ENCODE results near the gene NOD2. TPM values are rescaled to one million over a fixed set of nuclear protein-coding genes. Genes with fewer than 3 reads are reported as not detected.

The NOD2 gene
- total RNA-seq, 1 experiment from 2014 or later: 0.07 TPM

DNA sequence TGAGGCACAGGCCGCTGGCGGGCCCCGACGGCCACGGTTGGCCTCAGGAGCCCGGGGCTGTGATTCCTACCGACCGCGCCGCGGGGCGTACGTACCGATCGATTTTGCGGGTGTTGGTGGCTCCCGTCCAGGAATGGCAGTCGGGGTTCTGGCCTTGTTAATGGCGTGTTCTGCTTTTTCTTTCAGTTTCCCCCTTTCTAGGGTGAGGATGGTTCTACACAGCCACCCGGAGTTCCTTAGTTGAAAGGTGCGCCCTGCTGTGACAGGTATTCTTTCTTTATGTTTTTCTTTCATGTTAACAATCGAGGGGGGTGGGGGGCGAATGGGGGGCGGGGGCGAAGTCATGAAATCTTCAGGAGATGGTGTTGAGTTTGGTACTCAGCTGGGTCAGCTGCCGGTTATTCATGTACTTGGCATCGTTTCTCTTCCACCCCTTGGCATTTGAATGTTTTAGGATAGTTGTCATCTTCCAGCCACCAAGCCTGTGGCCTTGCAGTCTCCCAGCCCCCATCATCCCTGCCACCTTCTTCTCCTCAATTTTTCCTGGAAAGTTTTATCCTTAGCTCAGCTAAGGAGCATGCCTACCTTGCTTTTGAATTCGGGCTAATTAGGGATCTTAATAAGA is 49.3 kb downstream of the NOD2 start:
- Histone ChIP-seq H3K9me3 (ENCODE audit: low read length) (no peaks in the 10 kb centered on the region), H4K20me1 (ENCODE audit: low read length) (no peaks in the 10 kb centered on the region), H3K36me3 (ENCODE audit: low read depth, low read length) (no peaks in the 10 kb centered on the region; the same call in 1 of the 2 replicates), H3K27me3 (ENCODE audit: low read length) (no peaks in the 10 kb centered on the region), H3K9ac (ENCODE audit: low read length) (peak overlapping the region; percentile 58), H3K4me1 (ENCODE audit: insufficient read depth, low read length) (peaks cover 34% of the 10 kb centered on the region), H3K79me2 (ENCODE audit: low read length) (no peaks in the 10 kb centered on the region), H3K4me2 (ENCODE audit: low read length) (peak overlapping the region; percentile 87), H2AFZ (ENCODE audit: low read length) (peak overlapping the region; percentile 72), H3K4me3 (ENCODE audit: low read length) (peak overlapping the region; percentile 77), H3K27ac (ENCODE audit: low read length) (no peak overlapping the region), H3F3A (ENCODE audit: low read length, unreplicated experiment) (no peaks in the 10 kb centered on the region), H3K9me2 (replicated peaks; ENCODE audit: low read length) (no peaks in the 10 kb centered on the region)
- ATAC-seq (no peak), DNase-seq (peak; percentile 36)
- intact Hi-C loops (cut with micrococcal nuclease): loop anchor here (1.0 to 10.0 kb wide), 2 partner anchors 64 to 378 kb away; partner anchors contain the start of gene BRD7
- BruUV-seq (replicated peaks): no TSS peak
- POLR2A ChIA-PET (ENCODE audit: unreplicated experiment): no interaction called here
- no peak for TF ChIP-seq EZH2 (IDR thresholded peaks at IDR 0.05; ENCODE audit: low read length, unreplicated experiment)
- TF ChIP-seq EZH2phosphoT487 (IDR thresholded peaks at IDR 0.05; ENCODE audit: borderline replicate concordance, low read length): no peak
- TF ChIP-seq, protein P1, sequence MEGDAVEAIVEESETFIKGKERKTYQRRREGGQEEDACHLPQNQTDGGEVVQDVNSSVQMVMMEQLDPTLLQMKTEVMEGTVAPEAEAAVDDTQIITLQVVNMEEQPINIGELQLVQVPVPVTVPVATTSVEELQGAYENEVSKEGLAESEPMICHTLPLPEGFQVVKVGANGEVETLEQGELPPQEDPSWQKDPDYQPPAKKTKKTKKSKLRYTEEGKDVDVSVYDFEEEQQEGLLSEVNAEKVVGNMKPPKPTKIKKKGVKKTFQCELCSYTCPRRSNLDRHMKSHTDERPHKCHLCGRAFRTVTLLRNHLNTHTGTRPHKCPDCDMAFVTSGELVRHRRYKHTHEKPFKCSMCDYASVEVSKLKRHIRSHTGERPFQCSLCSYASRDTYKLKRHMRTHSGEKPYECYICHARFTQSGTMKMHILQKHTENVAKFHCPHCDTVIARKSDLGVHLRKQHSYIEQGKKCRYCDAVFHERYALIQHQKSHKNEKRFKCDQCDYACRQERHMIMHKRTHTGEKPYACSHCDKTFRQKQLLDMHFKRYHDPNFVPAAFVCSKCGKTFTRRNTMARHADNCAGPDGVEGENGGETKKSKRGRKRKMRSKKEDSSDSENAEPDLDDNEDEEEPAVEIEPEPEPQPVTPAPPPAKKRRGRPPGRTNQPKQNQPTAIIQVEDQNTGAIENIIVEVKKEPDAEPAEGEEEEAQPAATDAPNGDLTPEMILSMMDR (conservative IDR thresholded peaks at IDR 0.05; ENCODE audit: low read depth, low read length): no peak
- CTCF ChIA-PET: interaction anchor here (0.6 kb wide), 1 partner anchor 57 kb away, joined by 4 read pairs; no protein-coding TSS in a partner anchor

DNA sequence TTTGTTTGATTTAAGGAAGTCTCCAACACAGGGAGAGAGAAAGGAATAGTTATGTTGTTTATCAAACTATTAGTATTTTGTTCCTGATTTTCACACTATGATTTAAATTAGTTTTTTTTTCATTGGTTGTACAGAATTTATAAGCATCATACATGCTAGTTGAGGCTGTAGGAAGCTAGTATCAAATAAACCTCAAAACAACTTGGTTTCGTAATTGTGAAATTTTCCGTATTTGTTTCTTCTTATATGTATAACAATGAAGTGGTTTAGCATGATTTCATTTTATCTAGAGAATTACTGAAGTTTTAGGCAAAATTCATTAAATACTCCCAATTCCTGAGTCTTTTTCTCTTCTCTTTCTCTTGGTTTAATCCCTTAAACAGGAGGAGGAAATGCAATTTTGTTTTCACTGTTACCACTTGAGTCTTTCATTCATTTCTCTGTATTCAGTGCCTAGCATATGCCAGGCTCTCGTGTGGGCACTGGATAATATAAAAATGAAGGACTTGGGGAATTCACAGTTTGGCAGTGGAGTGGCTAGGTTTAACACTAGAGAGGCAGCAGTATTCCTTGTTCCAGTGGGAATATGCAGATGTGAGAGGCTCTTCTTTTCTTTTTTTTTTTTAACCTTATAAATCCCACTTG is 50.3 kb downstream of the NOD2 start:
- H3K4me3 ChIP-seq (ENCODE audit: low read length): peak overlapping the region; percentile 28; the same call in 1 of the 2 replicates
- no peaks in the 10 kb centered on the region for H3K9me2 ChIP-seq (replicated peaks; ENCODE audit: low read length)
- peak overlapping the region; percentile 87 for H3K4me2 ChIP-seq (ENCODE audit: low read length)
- H3K27ac ChIP-seq (ENCODE audit: low read length): no peak overlapping the region
- no peaks in the 10 kb centered on the region for H3K27me3 ChIP-seq (ENCODE audit: low read length)
- peaks cover 34% of the 10 kb centered on the region for H3K4me1 ChIP-seq (ENCODE audit: insufficient read depth, low read length)
- ATAC-seq (no peak), DNase-seq (no peak)
- no peaks in the 10 kb centered on the region for H3F3A ChIP-seq (ENCODE audit: low read length, unreplicated experiment)
- no peaks in the 10 kb centered on the region; the same call in 1 of the 2 replicates for H3K36me3 ChIP-seq (ENCODE audit: low read depth, low read length)
- no peaks in the 10 kb centered on the region for H4K20me1 ChIP-seq (ENCODE audit: low read length)
- intact Hi-C loops (cut with micrococcal nuclease): loop anchor here (10.0 kb wide), 1 partner anchor 379 kb away; the partner anchor contains the start of gene BRD7
- no peaks in the 10 kb centered on the region for H3K79me2 ChIP-seq (ENCODE audit: low read length)
- no TSS peak for BruUV-seq (replicated peaks)
- no peak overlapping the region for H2AFZ ChIP-seq (ENCODE audit: low read length)
- ChIA-PET POLR2A (ENCODE audit: unreplicated experiment) (no interaction called here), CTCF (no interaction called here)
- TF ChIP-seq, protein P1 (conservative IDR thresholded peaks at IDR 0.05; ENCODE audit: low read depth, low read length): no peak
- no peak for TF ChIP-seq EZH2phosphoT487 (IDR thresholded peaks at IDR 0.05; ENCODE audit: borderline replicate concordance, low read length)
- TF ChIP-seq EZH2 (IDR thresholded peaks at IDR 0.05; ENCODE audit: low read length, unreplicated experiment): no peak
- H3K9me3 ChIP-seq (ENCODE audit: low read length): no peaks in the 10 kb centered on the region
- no peak overlapping the region for H3K9ac ChIP-seq (ENCODE audit: low read length)

All from PC-3 (cell line).